Effector memory CD8-positive, alpha-beta T cell (primary cell): ENCODE measurements around the gene PIH1D1.

Source experiments
- ATAC-seq: fragments of 150-1000 bp; cut with Tn5 transposase; replicated peaks from 2 replicates; pipeline ENCODE4 v1.10.0; 2021; ENCODE audit warnings: mild to moderate bottlenecking, moderate library complexity
- DNase-seq, 3 experiments: peaks; one replicate each; pipeline ENCODE4 v3.0.0; 2021
- H3K27ac Mint-ChIP-seq, 2 donors: one replicate each; pipeline ENCODE4 v1.8.0; 2022; ENCODE audit warnings: mild to moderate bottlenecking in 2 of 2, mixed read lengths in 2 of 2, moderate library complexity in 2 of 2
- H3K27me3 Mint-ChIP-seq, 2 donors: one replicate each; pipeline ENCODE4 v1.8.0; 2022; ENCODE audit warnings: mixed read lengths in 2 of 2
- H3K36me3 Mint-ChIP-seq: one replicate; pipeline ENCODE4 v1.8.0; 2022; ENCODE audit warnings: mild to moderate bottlenecking, moderate library complexity, mixed read lengths; ENCODE audit not compliant: insufficient read depth
- H3K4me1 Mint-ChIP-seq, 2 donors: one replicate each; pipeline ENCODE4 v1.8.0; 2022; ENCODE audit warnings: low read depth in 2 of 2, mixed read lengths in 2 of 2
- H3K4me3 Mint-ChIP-seq, 2 donors: one replicate each; pipeline ENCODE4 v1.8.0; 2022; ENCODE audit warnings: mild to moderate bottlenecking in 2 of 2, mixed read lengths in 2 of 2, moderate library complexity in 2 of 2
- H3K9me3 Mint-ChIP-seq, 2 donors: one replicate each; pipeline ENCODE4 v1.8.0; 2022; ENCODE audit warnings: mixed read lengths in 2 of 2

The PIH1D1 gene

DNA sequence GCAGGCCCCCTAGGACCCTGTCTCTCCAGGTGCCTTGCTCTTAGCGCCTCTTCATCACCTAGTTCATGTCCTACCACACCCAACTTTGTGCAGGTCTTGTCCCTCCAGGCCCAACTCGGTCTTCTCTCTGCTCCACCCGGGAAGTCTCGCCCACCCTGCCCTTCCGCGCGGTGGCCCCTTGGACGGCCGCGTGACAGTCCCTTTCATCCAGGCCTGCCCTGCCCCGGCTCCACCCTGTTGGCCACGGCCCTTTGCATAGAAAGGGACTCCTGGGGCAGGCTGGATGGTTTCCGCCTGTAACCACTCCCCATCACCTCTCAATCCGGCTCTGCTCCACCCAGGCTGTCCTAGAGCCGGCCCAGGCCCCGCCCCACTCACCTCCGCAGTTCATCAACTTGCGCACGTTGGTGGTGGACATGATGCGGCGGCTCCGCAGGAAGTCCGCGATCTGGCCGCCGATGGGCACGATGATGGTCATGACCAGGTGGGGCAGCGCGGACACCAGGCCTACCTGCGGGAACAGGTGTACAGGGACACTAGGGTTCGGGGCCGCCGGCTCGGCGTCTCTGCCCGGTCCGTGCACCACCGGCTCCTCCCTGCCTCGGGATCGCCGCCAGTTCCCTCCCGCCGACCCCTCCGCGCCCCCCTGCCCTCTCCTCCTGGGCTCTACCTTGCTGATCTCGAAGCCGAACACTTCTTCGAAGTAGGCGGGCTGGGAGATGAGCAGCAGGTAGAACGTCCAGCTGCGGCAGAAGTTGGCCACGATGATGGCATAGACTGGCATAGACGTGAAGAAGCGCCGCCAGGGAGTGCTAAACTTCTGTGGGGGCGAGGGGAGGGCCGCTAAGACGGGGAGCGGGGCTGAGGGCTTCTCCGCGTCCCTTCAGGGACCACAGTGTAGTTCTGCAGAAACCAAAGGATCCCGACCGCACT is 19.2 kb downstream of the PIH1D1 start:
- H3K27me3 Mint-ChIP-seq: peaks cover 91 to 100% of the 10 kb centered on the region in 2 donors
- no peak for DNase-seq
- no peaks in the 10 kb centered on the region for H3K9me3 Mint-ChIP-seq
- peak; percentile 69 for ATAC-seq
- peaks cover 12% of the 10 kb centered on the region for H3K36me3 Mint-ChIP-seq
- H3K4me1 Mint-ChIP-seq: peaks cover 23 to 26% of the 10 kb centered on the region in 2 donors
- H3K27ac Mint-ChIP-seq: no peak overlapping the region
- H3K4me3 Mint-ChIP-seq: peak overlapping the region in 1 of 2 donors; percentile 38

DNA sequence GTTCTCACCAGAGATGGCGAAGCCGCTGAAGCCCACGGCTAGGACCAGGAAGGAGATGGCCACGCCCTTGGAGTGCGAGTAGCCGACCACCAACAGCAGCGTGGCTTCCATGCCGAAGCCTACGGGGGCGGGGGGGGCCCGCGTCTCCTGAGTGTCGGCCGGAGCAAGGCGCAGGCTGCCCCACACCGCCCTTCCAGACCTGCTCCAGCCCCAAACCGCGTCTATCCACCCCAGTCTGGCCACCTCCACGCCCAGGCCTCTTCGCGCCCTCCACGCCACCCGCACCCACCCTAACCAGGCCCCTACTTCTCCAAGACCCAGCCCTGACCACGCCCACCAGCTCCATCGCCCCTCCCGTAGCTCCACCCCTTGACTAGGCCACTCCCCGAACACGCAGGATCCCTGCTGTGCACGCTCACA is 20.3 kb downstream of the PIH1D1 start:
- Mint-ChIP-seq H3K36me3 (peaks cover 14% of the 10 kb centered on the region), H3K27me3 (peaks cover 91 to 100% of the 10 kb centered on the region in 2 donors), H3K4me3 (no peak overlapping the region), H3K4me1 (peaks cover 30% of the 10 kb centered on the region in 2 donors), H3K9me3 (no peaks in the 10 kb centered on the region), H3K27ac (no peak overlapping the region)
- DNase-seq (no peak), ATAC-seq (no peak)

DNA sequence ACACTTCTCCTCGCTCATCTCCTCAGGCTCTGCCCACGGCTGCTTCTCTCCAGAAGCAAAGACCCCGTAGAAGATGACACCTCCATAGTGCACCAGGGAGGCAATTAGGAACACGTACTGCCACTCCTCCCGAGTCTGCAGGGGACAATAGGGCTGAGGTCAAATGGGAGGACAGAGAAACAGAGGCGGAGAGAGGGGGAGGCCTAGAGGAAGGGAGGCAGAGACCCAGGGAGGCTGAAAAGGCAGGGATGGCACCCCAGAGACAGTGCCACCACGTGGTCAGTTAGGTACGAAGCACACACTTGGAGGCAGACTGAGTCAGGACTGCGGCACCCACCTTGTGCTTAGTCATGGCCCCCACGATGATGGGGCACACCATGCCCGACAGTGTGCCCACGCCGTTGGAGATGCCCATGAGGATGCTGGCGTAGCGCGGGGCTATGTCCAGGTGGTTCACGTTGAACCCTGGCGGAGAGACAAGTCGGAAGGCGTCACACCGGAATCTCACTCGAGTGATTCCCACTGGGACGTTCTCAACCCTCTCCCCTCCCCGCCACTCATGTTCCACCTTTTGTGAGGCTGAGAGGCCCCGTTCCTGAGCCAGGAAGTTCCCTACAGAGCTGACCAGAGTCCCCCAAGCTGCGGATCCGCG is 20.8 kb downstream of the PIH1D1 start:
- Mint-ChIP-seq H3K36me3 (peaks cover 16% of the 10 kb centered on the region), H3K9me3 (no peaks in the 10 kb centered on the region), H3K27ac (no peak overlapping the region), H3K4me3 (no peak overlapping the region), H3K4me1 (peaks cover 30 to 32% of the 10 kb centered on the region in 2 donors), H3K27me3 (peaks cover 91 to 100% of the 10 kb centered on the region in 2 donors)
- ATAC-seq (no peak), DNase-seq (no peak)

DNA sequence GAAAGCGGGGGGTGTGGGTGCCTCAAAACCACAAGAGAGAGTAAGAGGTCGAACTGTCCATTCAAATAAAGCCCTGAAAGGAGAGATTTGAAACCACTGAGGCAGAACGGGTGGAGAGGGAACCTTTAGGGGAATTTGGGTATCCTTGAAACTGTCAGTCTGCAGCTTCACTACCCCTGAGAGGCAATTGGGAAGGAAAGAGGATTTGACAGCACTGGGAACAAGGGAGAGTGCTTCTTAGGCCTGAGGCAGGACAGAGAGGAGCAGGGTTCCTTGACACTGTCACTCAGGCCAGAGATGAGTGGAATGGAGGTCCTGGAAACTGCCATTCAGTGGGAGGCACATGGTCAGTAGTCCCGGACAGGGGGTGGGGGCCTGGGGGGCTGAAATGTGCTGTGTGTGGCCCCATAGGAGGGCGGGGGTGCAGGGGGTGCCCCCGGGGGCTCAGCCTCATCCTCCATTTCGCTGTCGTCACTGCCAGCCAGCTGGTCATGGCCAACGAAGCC is 21.4 kb downstream of the PIH1D1 start:
- ATAC-seq (no peak), DNase-seq (no peak)
- Mint-ChIP-seq H3K9me3 (no peaks in the 10 kb centered on the region), H3K27me3 (peaks cover 91 to 100% of the 10 kb centered on the region in 2 donors), H3K4me3 (no peak overlapping the region), H3K4me1 (peaks cover 33% of the 10 kb centered on the region in 2 donors), H3K27ac (no peak overlapping the region), H3K36me3 (peaks cover 16% of the 10 kb centered on the region)

DNA sequence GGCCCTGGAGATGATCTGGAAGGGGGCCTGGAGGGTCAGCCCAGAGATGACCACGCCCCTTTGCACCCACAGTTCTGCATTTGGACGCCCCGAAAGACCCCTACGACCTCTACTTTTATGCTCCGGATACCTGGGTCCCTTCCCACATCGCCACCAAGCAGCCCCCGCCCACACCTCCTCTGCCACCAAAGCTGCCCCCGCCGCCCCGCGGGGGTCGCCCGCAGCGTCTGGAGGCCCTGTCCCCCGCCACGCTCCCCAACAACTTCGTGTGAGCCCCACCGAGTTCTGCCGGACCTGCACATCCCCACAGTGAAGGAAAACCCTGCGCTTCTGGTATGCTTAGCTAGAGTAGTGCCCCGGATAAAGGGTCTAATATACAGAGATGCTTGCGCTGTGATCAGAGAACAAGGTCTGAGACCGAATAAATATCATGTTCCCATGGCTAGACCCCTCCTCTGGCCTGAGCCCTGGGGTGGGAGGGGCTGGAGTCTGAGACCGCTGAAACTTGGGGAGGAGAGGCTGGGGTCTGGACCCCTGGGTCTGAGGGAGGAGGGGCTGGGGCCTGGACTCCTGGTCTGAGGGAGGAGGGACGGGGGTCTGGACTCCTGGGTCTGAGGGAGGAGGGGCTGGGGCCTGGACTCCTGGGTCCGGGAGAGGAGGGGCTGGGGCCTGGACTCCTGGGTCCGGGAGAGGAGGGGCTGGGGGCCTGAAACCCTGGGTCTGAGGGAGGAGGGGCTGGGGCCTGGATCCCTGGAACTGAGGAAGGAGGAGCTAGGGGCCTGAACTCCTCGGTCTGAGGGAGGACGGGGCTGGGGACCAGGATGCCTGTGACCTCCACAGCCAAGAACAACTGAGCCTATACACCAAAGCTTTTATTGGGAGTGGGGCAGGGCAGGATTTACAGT is 22.8 kb downstream of the PIH1D1 start:
- ATAC-seq (no peak), DNase-seq (no peak)
- Mint-ChIP-seq H3K36me3 (peaks cover 16% of the 10 kb centered on the region), H3K27me3 (peaks cover 88 to 100% of the 10 kb centered on the region in 2 donors), H3K27ac (no peak overlapping the region), H3K4me3 (peak overlapping the region; percentile 58 to 62), H3K4me1 (peaks cover 36 to 38% of the 10 kb centered on the region in 2 donors), H3K9me3 (no peaks in the 10 kb centered on the region)

DNA sequence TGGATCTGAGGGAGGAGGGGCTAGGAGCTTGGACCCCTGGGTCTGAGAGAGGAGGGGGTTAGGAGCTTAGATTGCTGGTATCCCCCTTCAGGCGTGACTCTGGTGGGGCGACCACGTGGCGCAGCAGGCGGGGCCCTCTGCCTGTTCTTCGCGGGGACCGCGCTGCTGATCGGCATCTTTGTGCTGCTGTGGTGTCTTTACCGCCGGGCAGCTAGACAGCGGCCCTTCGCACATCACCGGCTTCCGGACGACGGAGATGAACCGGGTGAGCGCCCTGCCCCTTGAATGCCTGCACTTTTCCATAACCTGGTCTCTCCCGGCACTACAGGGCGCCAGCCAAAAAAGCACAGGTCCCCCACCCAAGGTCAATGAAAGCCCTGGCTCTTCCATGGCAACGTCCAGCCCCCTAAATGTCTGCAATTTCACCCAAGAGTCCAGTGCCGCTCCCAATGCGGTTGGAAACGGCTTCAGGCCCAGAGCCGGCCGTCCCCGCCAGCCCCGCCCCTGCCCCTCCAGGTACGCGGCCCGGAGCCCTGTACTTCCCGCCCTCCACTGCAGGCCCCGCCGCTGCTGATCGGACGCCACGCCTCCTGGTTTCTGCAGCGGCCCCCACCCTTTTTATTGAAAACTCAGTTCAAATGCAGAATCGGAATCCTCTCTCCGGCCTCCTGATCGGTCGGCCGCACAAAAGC is 23.6 kb downstream of the PIH1D1 start:
- peaks cover 40 to 42% of the 10 kb centered on the region in 2 donors for H3K4me1 Mint-ChIP-seq
- ATAC-seq: peak; percentile 45
- peak in 1 of 3 experiments; percentile 31 for DNase-seq
- no peak overlapping the region for H3K27ac Mint-ChIP-seq
- H3K9me3 Mint-ChIP-seq: no peaks in the 10 kb centered on the region
- peaks cover 88 to 100% of the 10 kb centered on the region in 2 donors for H3K27me3 Mint-ChIP-seq
- H3K4me3 Mint-ChIP-seq: peak overlapping the region; percentile 58 to 62
- H3K36me3 Mint-ChIP-seq: peaks cover 16% of the 10 kb centered on the region

DNA sequence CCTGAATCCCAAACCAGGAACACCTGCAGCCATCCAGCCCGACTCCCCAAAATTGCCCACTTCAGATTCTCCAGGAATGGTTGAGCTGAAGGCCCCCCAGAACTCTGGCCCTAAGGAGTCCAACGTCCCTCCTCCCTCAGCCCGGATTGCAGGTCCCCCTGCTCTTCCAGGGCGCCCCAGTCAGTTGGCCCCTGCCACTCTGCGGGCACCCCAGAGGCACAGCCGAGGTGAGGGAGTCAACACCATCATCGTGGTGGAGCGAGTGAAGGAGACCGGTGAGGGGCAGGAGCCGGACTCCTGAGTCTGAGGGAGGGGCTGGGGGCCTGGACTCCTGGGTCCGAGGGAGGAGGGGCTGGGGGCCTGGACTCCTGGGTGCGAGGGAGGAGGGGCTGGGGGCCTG is 24.3 kb downstream of the PIH1D1 start:
- H3K27ac Mint-ChIP-seq: no peak overlapping the region

DNA sequence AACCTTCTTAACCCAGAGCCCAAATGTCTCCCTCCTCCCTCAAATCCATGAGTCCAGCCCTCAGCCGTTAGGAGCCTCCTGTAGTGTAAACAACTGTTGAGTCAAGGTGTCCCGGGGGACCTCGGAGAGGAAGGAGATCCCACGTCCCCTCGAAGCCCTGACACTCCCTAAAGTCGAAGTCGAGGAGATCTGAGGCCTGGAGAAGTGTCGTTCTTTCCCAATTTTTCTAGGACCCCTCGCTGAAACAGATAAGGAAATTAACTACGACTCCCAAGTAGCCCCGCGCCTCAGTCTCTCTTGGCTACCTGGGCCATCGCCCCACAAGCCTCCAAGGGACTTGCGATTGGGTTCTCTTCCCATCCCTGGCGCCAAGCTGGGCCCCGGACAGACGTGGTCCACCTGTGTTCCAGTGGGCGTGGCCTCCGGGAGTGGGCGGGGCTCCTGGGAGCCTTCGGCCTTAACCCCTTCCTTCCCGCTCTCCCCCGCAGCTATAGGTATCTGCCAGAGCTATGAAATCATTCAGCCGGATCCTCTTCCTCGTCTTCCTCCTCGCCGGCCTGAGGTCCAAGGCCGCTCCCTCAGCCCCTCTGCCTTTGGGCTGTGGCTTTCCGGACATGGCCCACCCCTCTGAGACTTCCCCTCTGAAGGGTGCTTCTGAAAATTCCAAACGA is 25.6 kb downstream of the PIH1D1 start:
- Mint-ChIP-seq H3K36me3 (peaks cover 16% of the 10 kb centered on the region), H3K4me3 (no peak overlapping the region), H3K27me3 (peaks cover 93 to 100% of the 10 kb centered on the region in 2 donors), H3K9me3 (no peaks in the 10 kb centered on the region), H3K4me1 (peaks cover 44 to 58% of the 10 kb centered on the region in 2 donors), H3K27ac (no peak overlapping the region)
- DNase-seq: no peak
- no peak for ATAC-seq

More for the DNA sequence above, 24.3 kb downstream of the PIH1D1 start:
- H3K9me3 Mint-ChIP-seq: no peaks in the 10 kb centered on the region
- H3K27me3 Mint-ChIP-seq: peaks cover 88 to 100% of the 10 kb centered on the region in 2 donors
- no peak for DNase-seq
- peak overlapping the region; percentile 17 to 34 for H3K4me3 Mint-ChIP-seq
- no peak for ATAC-seq
- peaks cover 42 to 47% of the 10 kb centered on the region in 2 donors for H3K4me1 Mint-ChIP-seq
- H3K36me3 Mint-ChIP-seq: peaks cover 16% of the 10 kb centered on the region

DNA sequence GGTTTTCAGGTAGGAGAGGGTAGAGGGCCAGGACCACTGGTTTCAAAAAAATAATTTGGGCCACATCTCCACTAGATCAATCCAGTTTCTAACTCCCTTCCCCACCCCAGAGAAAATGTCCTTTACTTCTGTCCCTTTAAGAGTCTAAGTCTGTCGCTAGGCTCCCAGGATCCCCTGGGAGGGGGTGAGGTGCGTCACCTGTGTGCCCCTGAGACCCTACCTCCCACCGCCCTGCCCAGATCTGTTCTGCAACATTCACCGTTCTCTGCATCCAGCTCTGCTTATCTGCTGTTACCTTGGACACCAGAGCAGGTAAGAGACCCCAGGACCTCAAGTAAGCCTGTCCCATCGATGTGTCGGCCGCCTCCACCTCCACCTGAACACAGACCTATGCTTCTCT is 26.4 kb downstream of the PIH1D1 start, which contains the start of gene GFY:
Gene GFY (plus strand): TSS at position 211 of the 400 bp plus-strand sequence. CDS start 1,043 bp downstream, outside the sequence.
- peaks cover 94 to 100% of the 10 kb centered on the region in 2 donors for H3K27me3 Mint-ChIP-seq
- peaks cover 16% of the 10 kb centered on the region for H3K36me3 Mint-ChIP-seq
- H3K4me3 Mint-ChIP-seq: no peak within 1 kb of the TSS
- H3K4me1 Mint-ChIP-seq: peaks cover 44 to 61% of the 10 kb centered on the region in 2 donors
- H3K27ac Mint-ChIP-seq: no peak within 1 kb of the TSS
- DNase-seq (no peak), ATAC-seq (no peak)
- no peaks in the 10 kb centered on the region for H3K9me3 Mint-ChIP-seq

DNA sequence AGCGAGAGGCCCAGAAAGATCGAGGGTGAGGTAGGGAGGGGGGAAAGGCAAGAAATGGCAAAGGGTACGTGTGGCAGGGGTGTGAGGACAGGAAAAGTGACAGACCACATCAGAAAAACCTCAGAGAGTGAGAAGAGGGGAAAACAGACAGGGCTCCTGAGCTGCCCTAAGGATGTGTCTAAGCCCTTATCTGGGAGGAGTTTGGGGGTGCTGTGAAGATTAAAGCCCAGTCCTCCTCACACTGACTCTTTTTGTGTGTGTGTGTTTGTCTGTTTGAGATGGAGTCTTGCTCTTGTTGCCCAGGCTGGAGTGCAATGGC is 27.7 kb downstream of the PIH1D1 start:
- peaks cover 44 to 61% of the 10 kb centered on the region in 2 donors for H3K4me1 Mint-ChIP-seq
- no peak overlapping the region for H3K27ac Mint-ChIP-seq
- H3K27me3 Mint-ChIP-seq: peaks cover 94 to 100% of the 10 kb centered on the region in 2 donors
- peak; percentile 81 for ATAC-seq
- no peaks in the 10 kb centered on the region for H3K9me3 Mint-ChIP-seq
- peak overlapping the region; percentile 57 to 69 for H3K4me3 Mint-ChIP-seq
- H3K36me3 Mint-ChIP-seq: peaks cover 19% of the 10 kb centered on the region
- peak in 2 of 3 experiments; percentile 32 to 35 for DNase-seq

DNA sequence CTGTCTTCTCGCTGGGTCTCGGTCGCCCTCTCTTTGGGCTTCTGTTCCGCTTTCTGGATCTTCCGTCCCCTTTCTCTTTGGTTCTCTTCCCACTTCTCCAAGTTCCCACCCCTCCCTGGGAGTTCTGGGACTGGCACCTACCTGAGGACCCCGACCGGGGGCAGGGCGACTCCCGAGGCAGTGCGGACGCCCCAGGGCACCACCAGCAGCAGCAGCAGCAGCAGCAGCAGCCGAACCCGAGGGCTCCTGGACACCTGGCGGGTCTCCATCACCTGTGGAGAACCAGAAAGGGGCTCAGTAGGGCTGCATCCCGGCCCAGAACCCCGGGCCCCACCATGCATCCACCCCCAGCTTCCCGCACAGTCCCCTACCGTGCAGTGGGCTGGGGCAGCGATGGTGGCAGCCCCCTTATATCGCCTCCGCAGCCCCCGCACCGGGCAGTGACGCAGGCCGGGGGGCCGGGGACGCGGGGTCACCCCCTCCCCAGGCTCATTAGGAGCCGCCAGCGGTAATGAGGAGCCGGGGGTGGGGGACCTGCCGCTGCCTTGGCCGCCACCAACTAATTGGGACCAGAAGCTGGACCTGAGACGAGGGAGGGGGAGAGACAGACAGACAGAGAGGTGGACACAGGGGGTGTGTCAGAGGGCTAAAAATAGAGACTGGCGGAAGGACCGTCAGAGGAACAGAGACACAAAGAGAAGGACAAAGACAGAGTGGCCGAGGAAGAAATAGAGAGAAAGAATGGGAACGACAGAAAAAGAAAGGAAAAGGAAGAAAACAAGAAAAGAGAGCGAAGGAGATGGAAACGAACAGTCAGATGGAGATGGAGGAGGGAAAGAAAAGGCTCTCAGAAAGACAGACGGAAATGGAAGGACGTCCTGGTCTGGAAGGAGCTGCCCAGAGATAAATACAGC is 28.3 kb downstream of the PIH1D1 start, which contains the start of gene PTH2:
Gene PTH2 (minus strand): TSS at position 371 of the 914 bp plus-strand sequence. CDS start 102 bp downstream, at position 269.
- DNase-seq: no peak
- H3K27ac Mint-ChIP-seq: no peak within 1 kb of the TSS
- no peaks in the 10 kb centered on the region for H3K9me3 Mint-ChIP-seq
- peaks cover 15% of the 10 kb centered on the region for H3K36me3 Mint-ChIP-seq
- peaks cover 44 to 56% of the 10 kb centered on the region in 2 donors for H3K4me1 Mint-ChIP-seq
- H3K4me3 Mint-ChIP-seq: peak within 1 kb of the TSS; percentile 69 to 83
- H3K27me3 Mint-ChIP-seq: peaks cover 94 to 100% of the 10 kb centered on the region in 2 donors
- ATAC-seq: no peak
